ENCODE measurements around the gene IQSEC1. TPM values are rescaled to one million over a fixed set of nuclear protein-coding genes. Genes with fewer than 3 reads are reported as not detected.

Gene IQSEC1
- total RNA-seq, 3 donors from 2014 or later, result 19.8 to 42.2 (median 21.9) TPM

- Histone ChIP-seq H3K9me3 (no peaks in the 10 kb centered on the region), H3K4me1 (ENCODE audit: low read depth) (peaks cover 2% of the 10 kb centered on the region), H3K36me3 (ENCODE audit: low read depth) (no peaks in the 10 kb centered on the region), H3K4me3 (no peak overlapping the region)
- DNase-seq, result no peak
- TF ChIP-seq CTCF (IDR thresholded peaks at IDR 0.05), result no peak
- intact Hi-C loops (cut with DNase I, micrococcal nuclease), result no loop called here
- no peak for ATAC-seq
Observed at GRCh38 chr3:12974819-12975218, 98.4 kb downstream of the IQSEC1 start.

GRCh38 chr3:12974334-12974733 is 98.9 kb downstream of the IQSEC1 start:
- no peaks in the 10 kb centered on the region for H3K9me3 ChIP-seq
- H3K4me1 ChIP-seq (ENCODE audit: low read depth), result peaks cover 2% of the 10 kb centered on the region
- intact Hi-C loops (cut with DNase I, micrococcal nuclease), result no loop called here
- no peak for TF ChIP-seq CTCF (IDR thresholded peaks at IDR 0.05)
- no peak overlapping the region for H3K4me3 ChIP-seq
- ATAC-seq (no peak), DNase-seq (peak in 1 of 3 donors; percentile 23)
- H3K36me3 ChIP-seq (ENCODE audit: low read depth), result no peaks in the 10 kb centered on the region

GRCh38 chr3:12973827-12974226 is 99.4 kb downstream of the IQSEC1 start:
- ATAC-seq, result peak; percentile 26
- Histone ChIP-seq H3K4me1 (ENCODE audit: low read depth) (peaks cover 2% of the 10 kb centered on the region), H3K4me3 (no peak overlapping the region), H3K9me3 (no peaks in the 10 kb centered on the region), H3K36me3 (ENCODE audit: low read depth) (no peaks in the 10 kb centered on the region)
- no peak for TF ChIP-seq CTCF (IDR thresholded peaks at IDR 0.05)
- DNase-seq, result no peak
- intact Hi-C loops (cut with DNase I, micrococcal nuclease), result no loop called here

- peak in 1 of 3 donors; percentile 10 for DNase-seq
- no peaks in the 10 kb centered on the region for H3K9me3 ChIP-seq
- no peak for ATAC-seq
- intact Hi-C loops (cut with DNase I, micrococcal nuclease), result no loop called here
- peaks cover 2% of the 10 kb centered on the region for H3K4me1 ChIP-seq (ENCODE audit: low read depth)
- TF ChIP-seq CTCF (IDR thresholded peaks at IDR 0.05), result no peak
- no peak overlapping the region for H3K4me3 ChIP-seq
- H3K36me3 ChIP-seq (ENCODE audit: low read depth), result no peaks in the 10 kb centered on the region
Observed at GRCh38 chr3:12972781-12973702, 100.2 kb downstream of the IQSEC1 start.

- no peak for ATAC-seq
- Histone ChIP-seq H3K4me3 (no peak overlapping the region), H3K36me3 (ENCODE audit: low read depth) (no peaks in the 10 kb centered on the region), H3K4me1 (ENCODE audit: low read depth) (peaks cover 2% of the 10 kb centered on the region), H3K9me3 (no peaks in the 10 kb centered on the region)
- TF ChIP-seq CTCF (IDR thresholded peaks at IDR 0.05), result no peak
- intact Hi-C loops (cut with DNase I, micrococcal nuclease), result no loop called here
- DNase-seq, result peak in 1 of 3 donors; percentile 8
Observed at GRCh38 chr3:12972043-12972442, 101.2 kb downstream of the IQSEC1 start.
